Activated CD4-positive, alpha-beta T cell treated with anti-CD3 and anti-CD28 coated beads, Interleukin-2, amount 10 ng/mL, durations not matched to agents 7 days and 5 days (primary cell): ENCODE data around the gene TPSD1. TPM values are rescaled to one million over a fixed set of nuclear protein-coding genes. Genes with fewer than 3 reads are reported as not detected.
"Not testable (repeated sequence)": the region's sequence is repeated elsewhere in the genome, so short reads cannot be mapped to it uniquely, and the experiment has no call there.

Experiments
- CTCF ChIA-PET: fragments of 350-600 bp; sonication (Branson Sonifier 250); formaldehyde crosslinking; loops from one replicate; lab custom pipeline; 2021; ENCODE audit warnings: antibody characterized with exemption; lab: Charles Lee
- POLR2A ChIA-PET: fragments of 350-600 bp; sonication (Branson Sonifier 250); formaldehyde crosslinking; loops from one replicate; lab custom pipeline; 2021; ENCODE audit warnings: antibody characterized with exemption; lab: Charles Lee
- DNase-seq: peaks from one replicate; pipeline ENCODE4 v3.0.0-alpha.2; 2020
- H3K27ac Mint-ChIP-seq: one replicate; pipeline ENCODE4 v1.8.0; 2021; ENCODE audit warnings: mild to moderate bottlenecking, moderate library complexity, mixed read lengths
- H3K27me3 Mint-ChIP-seq: one replicate; pipeline ENCODE4 v1.8.0; 2021; ENCODE audit warnings: mixed read lengths
- H3K36me3 Mint-ChIP-seq: one replicate; pipeline ENCODE4 v1.8.0; 2021; ENCODE audit warnings: low read depth, mixed read lengths
- H3K4me1 Mint-ChIP-seq: one replicate; pipeline ENCODE4 v1.8.0; 2021; ENCODE audit warnings: mixed read lengths
- H3K4me3 Mint-ChIP-seq: one replicate; pipeline ENCODE4 v1.8.0; 2021; ENCODE audit warnings: mild to moderate bottlenecking, moderate library complexity, mixed read lengths
- H3K9me3 Mint-ChIP-seq: one replicate; pipeline ENCODE4 v1.8.0; 2021; ENCODE audit warnings: mixed read lengths
- total RNA-seq, 2 experiments: library from RNA; stranded (reverse); gene quantifications; one replicate each; pipeline ENCODE4 v1.2.3, GENCODE V29; 2021

TPSD1 gene
- total RNA-seq, 2 experiments from 2014 or later: not detected

DNA sequence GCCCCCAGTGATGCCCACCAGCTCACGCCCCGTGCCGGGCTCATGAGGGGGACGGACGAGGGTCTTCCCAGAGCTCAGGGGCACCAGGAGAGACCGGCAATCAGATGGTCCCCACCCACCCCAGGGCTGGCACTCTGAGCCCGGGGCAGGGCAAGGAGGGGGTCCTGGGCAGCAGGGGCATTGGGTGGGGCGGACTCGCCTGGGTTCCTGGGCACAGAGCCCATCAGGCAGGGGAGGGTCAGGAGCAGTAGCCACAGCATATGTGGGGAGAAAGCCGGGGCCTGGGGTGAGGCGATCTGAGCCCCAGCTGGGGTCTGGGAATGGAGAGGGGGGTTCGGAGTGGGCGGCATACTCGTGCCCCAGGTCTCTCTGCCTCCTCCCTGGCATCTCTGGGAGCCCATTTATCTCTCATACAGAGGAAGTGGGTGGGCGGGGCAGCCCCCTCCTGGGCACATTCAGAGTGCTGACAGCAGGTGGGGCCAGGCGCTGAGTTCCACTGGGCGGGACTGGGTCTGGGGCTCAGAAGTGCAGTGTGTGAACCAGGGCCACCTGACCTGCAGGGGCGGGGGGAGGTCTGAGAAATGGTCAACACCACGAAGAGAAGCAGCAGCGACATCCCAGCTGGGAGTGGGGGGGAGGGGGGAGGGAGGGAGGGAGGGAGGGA lies 33.1 kb downstream of the TPSD1 start:
- peaks cover 29% of the 10 kb centered on the region for H3K27me3 Mint-ChIP-seq
- H3K4me3 Mint-ChIP-seq: no peak overlapping the region
- ChIA-PET CTCF (no interaction called here), POLR2A (no interaction called here)
- H3K9me3 Mint-ChIP-seq: no peaks in the 10 kb centered on the region
- H3K27ac Mint-ChIP-seq: no peak overlapping the region
- H3K4me1 Mint-ChIP-seq: no peaks in the 10 kb centered on the region
- no peak for DNase-seq
- no peaks in the 10 kb centered on the region for H3K36me3 Mint-ChIP-seq

DNA sequence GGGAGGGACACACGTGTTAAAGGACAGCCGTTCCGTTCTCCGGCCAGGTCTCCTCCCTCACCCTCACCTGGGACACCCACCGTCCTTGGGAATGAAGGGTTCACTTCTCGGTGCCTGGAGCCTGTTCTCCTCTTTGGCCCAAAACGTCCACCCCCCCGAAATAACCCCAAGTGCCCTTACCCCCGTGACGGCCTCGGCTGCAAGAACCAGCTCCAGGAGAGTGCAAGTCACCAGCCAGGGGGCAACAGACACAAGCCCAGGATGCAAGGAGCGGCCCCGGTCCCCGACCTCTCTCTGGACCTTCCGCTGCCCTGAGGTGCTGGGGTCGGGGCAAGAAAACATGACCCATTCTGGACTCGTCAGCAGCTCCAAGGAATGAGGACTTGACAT lies 33.6 kb downstream of the TPSD1 start:
- H3K27me3 Mint-ChIP-seq: peaks cover 33% of the 10 kb centered on the region
- H3K9me3 Mint-ChIP-seq: no peaks in the 10 kb centered on the region
- H3K27ac Mint-ChIP-seq: no peak overlapping the region
- H3K4me3 Mint-ChIP-seq: no peak overlapping the region
- no peak for DNase-seq
- ChIA-PET POLR2A (no interaction called here), CTCF (no interaction called here)
- H3K4me1 Mint-ChIP-seq: no peaks in the 10 kb centered on the region
- no peaks in the 10 kb centered on the region for H3K36me3 Mint-ChIP-seq

DNA sequence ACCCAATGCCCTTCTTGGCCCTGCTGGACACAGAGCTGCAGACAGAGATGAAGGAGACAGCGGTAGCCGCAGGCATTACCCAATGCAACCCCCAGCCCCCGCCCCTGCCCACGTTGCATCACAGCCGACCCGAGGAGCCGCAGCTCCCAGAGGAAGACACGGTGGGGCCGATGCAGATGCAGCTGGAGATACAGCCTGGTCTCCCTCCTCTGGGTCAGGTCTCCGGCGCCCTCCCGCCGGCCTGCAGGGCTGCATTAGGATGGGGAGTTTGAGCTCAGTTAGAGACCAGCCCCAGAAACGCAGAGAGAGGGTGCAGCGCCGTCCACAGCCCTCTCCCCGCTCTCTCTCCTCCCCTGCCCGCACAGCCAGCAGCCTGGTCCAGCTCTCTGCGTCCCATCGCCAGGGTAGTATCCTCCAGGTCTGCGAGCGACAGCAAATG lies 34.2 kb downstream of the TPSD1 start:
- no peaks in the 10 kb centered on the region for H3K9me3 Mint-ChIP-seq
- no peak overlapping the region for H3K4me3 Mint-ChIP-seq
- H3K36me3 Mint-ChIP-seq: no peaks in the 10 kb centered on the region
- CTCF ChIA-PET: no interaction called here
- H3K27ac Mint-ChIP-seq: no peak overlapping the region
- peaks cover 33% of the 10 kb centered on the region for H3K27me3 Mint-ChIP-seq
- no peaks in the 10 kb centered on the region for H3K4me1 Mint-ChIP-seq
- DNase-seq: no peak
- POLR2A ChIA-PET: no interaction called here

DNA sequence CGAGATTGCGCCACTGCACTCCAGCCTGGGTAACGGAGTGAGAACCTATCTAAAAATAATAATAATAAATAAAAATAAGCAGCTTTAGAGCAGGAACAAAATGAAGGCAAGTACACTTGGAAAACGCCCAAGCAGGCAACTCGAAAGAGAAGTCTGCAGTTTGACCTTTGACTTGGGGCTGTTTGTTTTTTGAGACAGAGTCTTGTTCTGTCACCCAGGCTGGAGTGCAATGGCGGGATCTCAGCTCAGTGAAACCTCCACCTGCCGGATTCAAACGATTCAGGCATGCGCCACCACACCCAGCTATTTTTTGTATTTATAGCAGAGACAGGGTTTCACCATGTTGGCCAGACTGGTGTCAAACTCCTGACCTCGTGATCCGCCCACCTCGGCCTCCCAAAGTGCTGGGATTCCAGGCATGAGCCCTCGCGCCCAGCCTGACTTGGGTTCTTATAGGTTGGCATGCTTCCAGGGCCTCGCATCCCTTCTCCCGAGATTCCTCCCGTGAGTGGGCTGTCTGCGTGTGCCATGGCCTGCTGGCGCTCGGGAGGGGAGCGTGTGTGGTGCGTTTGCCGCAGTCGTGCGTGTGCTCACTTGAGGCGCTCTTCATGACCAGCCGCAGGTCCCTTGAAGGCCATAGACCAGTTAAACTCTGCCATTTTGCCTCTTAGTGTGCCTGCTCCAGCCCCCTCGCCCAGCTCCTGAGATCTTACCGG lies 35.1 kb downstream of the TPSD1 start:
- no peak for DNase-seq
- no peaks in the 10 kb centered on the region for H3K9me3 Mint-ChIP-seq
- no peak overlapping the region for H3K4me3 Mint-ChIP-seq
- ChIA-PET CTCF (no interaction called here), POLR2A (no interaction called here)
- H3K27me3 Mint-ChIP-seq: peaks cover 38% of the 10 kb centered on the region
- H3K36me3 Mint-ChIP-seq: no peaks in the 10 kb centered on the region
- H3K4me1 Mint-ChIP-seq: no peaks in the 10 kb centered on the region
- H3K27ac Mint-ChIP-seq: no peak overlapping the region

DNA sequence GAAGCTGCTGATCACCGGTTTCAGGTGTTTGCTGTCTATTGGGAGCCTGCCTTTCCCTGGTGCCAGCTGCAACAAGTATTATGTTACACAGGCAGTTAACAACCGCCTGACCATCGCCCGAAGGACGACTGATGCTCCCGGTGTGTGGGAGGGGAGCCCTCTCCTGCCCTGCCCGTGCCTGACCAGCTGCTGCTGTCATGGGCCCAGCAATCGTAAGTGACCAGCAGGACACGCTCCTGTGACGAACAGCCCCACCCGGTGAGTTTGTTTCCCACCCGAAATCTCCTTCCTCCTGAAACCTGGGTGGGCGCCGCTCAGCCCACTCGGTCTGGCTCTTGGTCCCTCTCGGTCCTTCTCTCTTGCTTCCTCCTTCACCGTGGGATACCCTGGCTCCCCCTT lies 35.7 kb downstream of the TPSD1 start:
- ChIA-PET POLR2A (no interaction called here), CTCF (no interaction called here)
- Mint-ChIP-seq H3K27me3 (peaks cover 38% of the 10 kb centered on the region), H3K36me3 (no peaks in the 10 kb centered on the region), H3K4me3 (no peak overlapping the region), H3K27ac (no peak overlapping the region), H3K4me1 (no peaks in the 10 kb centered on the region), H3K9me3 (no peaks in the 10 kb centered on the region)
- no peak for DNase-seq

DNA sequence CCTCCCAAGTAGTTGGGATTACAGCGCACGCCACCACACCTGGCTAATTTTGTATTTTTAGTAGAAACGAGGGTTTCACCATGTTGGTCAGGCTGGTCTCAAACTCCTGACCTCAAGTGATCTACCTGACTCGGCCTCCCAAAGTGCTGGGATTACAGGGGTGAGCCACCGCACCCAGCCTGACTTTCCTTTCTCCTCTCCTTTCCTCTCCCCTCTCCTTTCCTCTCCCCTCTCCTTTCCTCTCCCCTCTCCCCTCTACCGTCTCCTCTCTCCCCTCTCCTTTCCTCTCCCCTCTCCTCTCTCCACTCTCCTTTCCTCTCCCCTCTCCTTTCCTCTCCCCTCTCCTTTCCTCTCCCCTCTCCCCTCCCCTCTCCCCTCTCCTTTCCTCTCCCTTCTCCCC lies 36.3 kb downstream of the TPSD1 start:
- H3K27ac Mint-ChIP-seq, H3K4me3 Mint-ChIP-seq, CTCF ChIA-PET, H3K9me3 Mint-ChIP-seq, H3K4me1 Mint-ChIP-seq, DNase-seq, POLR2A ChIA-PET, H3K36me3 Mint-ChIP-seq: not testable (repeated sequence)
- peaks cover 38% of the 10 kb centered on the region for H3K27me3 Mint-ChIP-seq

DNA sequence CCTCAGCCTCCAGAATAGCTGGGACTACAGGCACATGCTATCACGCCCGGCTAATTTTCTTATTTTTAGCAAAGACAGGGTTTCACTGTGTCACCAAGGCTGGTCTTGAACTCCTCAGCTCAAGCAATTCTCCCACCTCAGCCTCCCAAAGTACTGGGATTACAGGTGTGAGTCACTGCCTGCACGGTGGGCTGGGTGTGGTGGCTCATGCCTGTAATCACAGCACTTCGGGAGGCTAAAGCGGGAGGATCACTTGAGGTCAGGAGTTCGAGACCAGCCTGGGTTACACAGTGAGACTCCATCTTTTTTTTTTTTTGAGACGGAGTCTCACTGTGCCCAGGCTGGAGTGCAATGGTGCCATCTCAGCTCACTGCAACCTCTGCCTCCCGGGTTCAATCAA lies 36.9 kb downstream of the TPSD1 start:
- not testable (repeated sequence) for H3K9me3 Mint-ChIP-seq
- CTCF ChIA-PET: interaction anchor here (0.7 to 1.1 kb wide), 3 partner anchors 252 to 947 kb away, joined by 3 to 4 read pairs (median 4); no protein-coding TSS in a partner anchor

DNA sequence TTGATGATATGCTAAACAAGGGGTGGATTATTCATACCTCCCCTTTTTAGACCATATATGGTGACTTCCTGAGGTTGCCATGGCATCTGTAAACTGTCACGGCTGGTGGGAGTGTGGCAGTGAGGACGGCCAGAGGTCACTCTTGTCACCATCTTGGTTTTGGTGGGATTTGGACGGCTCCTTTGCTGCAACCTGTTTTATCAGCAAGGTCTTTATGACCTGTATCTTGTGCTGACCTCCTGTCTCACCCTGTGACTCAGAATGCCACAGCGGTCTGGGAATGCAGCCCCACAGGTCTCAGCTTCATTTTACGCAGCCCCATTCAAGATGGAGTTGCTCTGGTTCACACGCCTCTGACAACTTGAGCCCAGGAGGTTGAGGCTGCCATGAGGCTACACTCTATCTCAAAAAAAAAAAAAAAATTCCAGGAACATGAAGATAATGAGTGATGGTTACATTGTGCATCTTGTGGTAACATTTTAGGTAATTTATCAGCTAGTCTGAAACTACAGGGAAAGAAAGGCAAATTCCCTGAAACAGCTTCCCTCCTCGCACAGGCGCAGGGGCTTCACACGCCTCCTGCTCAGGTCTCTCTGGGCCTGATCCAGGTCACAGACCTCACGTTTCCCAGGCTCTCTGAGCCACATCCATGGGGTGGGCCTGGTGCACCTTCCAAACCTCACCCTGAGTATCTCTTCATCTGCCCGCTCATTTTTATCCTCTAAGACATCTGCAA lies 38.2 kb downstream of the TPSD1 start:
- H3K27me3 Mint-ChIP-seq: peaks cover 33% of the 10 kb centered on the region
- ChIA-PET POLR2A (no interaction called here), CTCF (interaction anchor here (1.1 kb wide), 1 partner anchor 633 kb away, joined by 4 read pairs; no protein-coding TSS in a partner anchor)
- H3K27ac Mint-ChIP-seq: no peak overlapping the region
- DNase-seq: no peak
- H3K4me1 Mint-ChIP-seq: peaks cover 6% of the 10 kb centered on the region
- no peaks in the 10 kb centered on the region for H3K36me3 Mint-ChIP-seq
- no peaks in the 10 kb centered on the region for H3K9me3 Mint-ChIP-seq
- no peak overlapping the region for H3K4me3 Mint-ChIP-seq

More for the DNA sequence above, 36.9 kb downstream of the TPSD1 start:
- POLR2A ChIA-PET, H3K4me3 Mint-ChIP-seq, H3K27ac Mint-ChIP-seq, H3K4me1 Mint-ChIP-seq, DNase-seq, H3K36me3 Mint-ChIP-seq: not testable (repeated sequence)
- H3K27me3 Mint-ChIP-seq: peaks cover 35% of the 10 kb centered on the region

DNA sequence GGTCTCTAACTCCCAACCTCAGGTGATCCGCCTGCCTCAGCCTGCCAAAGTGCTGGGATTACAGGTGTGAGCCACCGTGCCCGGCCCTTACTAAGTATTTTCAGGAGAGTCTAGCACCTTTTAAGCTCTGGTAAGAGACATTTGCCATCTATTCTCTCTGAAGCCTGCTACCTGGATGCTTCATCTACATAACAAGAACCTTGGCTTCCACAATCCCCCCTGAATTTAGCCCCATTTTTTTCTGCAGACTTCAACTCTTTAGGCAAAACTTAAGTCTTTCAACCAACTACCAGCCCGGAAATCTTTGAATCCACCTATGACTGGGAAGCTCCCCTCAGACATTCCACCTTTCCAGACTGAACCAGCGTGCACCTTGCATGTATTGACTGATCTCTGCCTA lies 39.6 kb downstream of the TPSD1 start:
- no peaks in the 10 kb centered on the region for H3K9me3 Mint-ChIP-seq
- no peak for DNase-seq
- peaks cover 20% of the 10 kb centered on the region for H3K27me3 Mint-ChIP-seq
- H3K4me3 Mint-ChIP-seq: no peak overlapping the region
- H3K4me1 Mint-ChIP-seq: peaks cover 6% of the 10 kb centered on the region
- H3K27ac Mint-ChIP-seq: no peak overlapping the region
- POLR2A ChIA-PET: no interaction called here
- no peaks in the 10 kb centered on the region for H3K36me3 Mint-ChIP-seq
- CTCF ChIA-PET: no interaction called here

DNA sequence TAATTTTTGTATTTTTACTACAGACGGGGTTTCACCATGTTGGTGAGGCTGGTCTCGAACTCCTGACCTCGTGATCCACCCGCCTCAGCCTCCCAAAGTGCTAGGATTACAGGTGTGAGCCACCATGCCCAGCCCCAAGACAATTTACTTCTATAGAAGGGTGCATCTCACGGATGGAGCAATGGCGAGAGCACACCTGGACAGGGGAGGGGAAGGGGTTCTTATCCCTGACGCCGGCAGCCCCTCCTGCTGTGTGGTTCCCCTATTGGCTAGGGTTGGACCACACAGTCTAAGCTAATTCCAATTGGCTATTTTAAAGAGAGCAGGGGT lies 40.8 kb downstream of the TPSD1 start:
- peaks cover 14% of the 10 kb centered on the region for H3K27me3 Mint-ChIP-seq
- DNase-seq, H3K36me3 Mint-ChIP-seq, H3K4me3 Mint-ChIP-seq, H3K9me3 Mint-ChIP-seq, POLR2A ChIA-PET, H3K4me1 Mint-ChIP-seq: not testable (repeated sequence)
- peak overlapping the region; percentile 1 for H3K27ac Mint-ChIP-seq
- CTCF ChIA-PET: interaction anchor here (0.7 kb wide), 1 partner anchor 175 kb away, joined by 3 read pairs; no protein-coding TSS in a partner anchor

DNA sequence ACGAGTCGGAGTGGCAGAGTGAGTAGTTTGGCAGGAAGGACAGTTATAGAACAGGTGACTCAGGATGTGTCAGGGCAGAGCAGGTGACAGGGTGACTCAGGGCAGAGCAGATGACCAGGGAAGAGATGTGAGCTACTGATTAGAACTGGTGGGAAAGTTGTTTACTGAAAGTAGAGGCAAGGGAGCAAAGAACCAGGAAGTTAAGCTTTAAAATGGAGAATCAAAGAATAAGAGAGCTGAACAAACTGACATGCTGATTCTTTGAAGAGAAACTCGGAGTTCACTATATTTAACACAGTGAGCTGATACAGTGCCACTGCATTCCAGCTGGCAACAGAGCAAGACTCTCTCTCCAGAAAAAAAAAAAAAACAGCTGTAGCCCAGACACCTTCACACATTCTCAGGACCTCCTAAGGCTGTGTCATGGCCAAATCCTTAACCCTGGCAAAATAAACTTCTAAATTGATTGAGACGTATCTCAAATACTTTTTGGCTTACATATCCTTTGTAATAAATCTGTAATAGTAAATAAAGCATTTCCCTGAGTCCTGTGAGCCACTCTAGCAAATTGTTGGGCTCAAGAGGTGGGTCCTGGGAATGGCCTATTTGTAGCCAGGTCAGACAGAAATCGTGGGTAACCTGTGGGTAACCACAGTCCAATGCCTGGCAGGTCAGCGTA lies 41.3 kb downstream of the TPSD1 start:
- Mint-ChIP-seq H3K9me3 (no peaks in the 10 kb centered on the region), H3K36me3 (no peaks in the 10 kb centered on the region), H3K27me3 (peaks cover 11% of the 10 kb centered on the region), H3K4me1 (peaks cover 11% of the 10 kb centered on the region), H3K4me3 (no peak overlapping the region), H3K27ac (peak overlapping the region; percentile 1)
- ChIA-PET CTCF (interaction anchor here (0.6 to 0.7 kb wide), 2 partner anchors 38 to 176 kb away, joined by 3 read pairs; no protein-coding TSS in a partner anchor), POLR2A (no interaction called here)
- DNase-seq: no peak

DNA sequence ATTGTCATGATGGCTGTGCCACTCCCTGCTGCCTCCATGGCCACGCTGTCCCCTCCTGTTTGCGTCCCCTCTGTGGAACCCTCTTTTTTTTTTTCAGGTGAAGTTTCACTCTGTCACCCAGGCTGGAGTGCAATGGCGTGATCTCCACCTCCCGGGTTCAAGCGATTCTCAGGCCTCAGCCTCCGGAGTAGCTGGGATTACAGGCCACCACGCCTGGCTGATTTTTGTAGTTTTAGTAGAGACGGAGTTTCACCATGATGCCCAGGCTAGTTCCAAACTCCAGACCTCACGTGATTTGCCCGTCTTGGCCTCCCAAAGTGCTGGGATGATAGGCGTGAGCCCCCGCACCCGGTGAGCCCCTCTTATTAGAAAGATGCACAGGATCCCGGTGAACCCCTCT lies 42.5 kb downstream of the TPSD1 start:
- no peaks in the 10 kb centered on the region for H3K9me3 Mint-ChIP-seq
- H3K27me3 Mint-ChIP-seq: peaks cover 11% of the 10 kb centered on the region
- H3K4me1 Mint-ChIP-seq: peaks cover 13% of the 10 kb centered on the region
- ChIA-PET CTCF (no interaction called here), POLR2A (no interaction called here)
- no peak overlapping the region for H3K27ac Mint-ChIP-seq
- no peak for DNase-seq
- H3K36me3 Mint-ChIP-seq: no peaks in the 10 kb centered on the region
- H3K4me3 Mint-ChIP-seq: no peak overlapping the region
